Measurements from ENCODE around the gene FLVCR2. TPM values are rescaled to one million over a fixed set of nuclear protein-coding genes. Genes with fewer than 3 reads are reported as not detected.

The FLVCR2 gene
- total and polyA plus RNA-seq, 2 of the 13 experiments (the other 11 are each of a cell fraction or from before 2014, with no cell fraction given), result 9.9 to 10.5 TPM

DNA sequence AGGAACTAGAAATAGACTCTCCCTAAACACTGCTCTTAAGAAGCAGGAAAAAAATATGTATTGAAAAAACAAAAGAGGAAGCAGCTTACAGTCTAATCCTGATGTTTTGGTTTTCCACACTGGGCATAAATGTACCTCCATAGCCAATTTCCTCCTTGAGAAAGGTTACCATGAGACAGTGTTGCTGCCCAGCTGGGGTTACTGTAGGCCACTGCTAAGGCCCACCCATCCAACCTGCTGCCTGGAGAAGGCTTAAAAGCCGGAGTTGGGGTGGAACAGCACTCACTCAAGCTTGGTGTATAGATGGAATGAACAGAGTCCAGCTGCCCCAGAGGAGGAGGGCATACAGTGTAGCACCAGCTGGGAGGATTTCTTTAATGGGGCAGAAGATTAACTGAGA, 41.1 kb downstream of the FLVCR2 start (continued):
- TF ChIP-seq KMT2A (CRISPR knock-in tag; IDR thresholded peaks at IDR 0.05), result no peak
- TF ChIP-seq, protein P1, sequence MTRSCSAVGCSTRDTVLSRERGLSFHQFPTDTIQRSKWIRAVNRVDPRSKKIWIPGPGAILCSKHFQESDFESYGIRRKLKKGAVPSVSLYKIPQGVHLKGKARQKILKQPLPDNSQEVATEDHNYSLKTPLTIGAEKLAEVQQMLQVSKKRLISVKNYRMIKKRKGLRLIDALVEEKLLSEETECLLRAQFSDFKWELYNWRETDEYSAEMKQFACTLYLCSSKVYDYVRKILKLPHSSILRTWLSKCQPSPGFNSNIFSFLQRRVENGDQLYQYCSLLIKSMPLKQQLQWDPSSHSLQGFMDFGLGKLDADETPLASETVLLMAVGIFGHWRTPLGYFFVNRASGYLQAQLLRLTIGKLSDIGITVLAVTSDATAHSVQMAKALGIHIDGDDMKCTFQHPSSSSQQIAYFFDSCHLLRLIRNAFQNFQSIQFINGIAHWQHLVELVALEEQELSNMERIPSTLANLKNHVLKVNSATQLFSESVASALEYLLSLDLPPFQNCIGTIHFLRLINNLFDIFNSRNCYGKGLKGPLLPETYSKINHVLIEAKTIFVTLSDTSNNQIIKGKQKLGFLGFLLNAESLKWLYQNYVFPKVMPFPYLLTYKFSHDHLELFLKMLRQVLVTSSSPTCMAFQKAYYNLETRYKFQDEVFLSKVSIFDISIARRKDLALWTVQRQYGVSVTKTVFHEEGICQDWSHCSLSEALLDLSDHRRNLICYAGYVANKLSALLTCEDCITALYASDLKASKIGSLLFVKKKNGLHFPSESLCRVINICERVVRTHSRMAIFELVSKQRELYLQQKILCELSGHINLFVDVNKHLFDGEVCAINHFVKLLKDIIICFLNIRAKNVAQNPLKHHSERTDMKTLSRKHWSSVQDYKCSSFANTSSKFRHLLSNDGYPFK (CRISPR knock-in tag; IDR thresholded peaks at IDR 0.05; ENCODE audit: borderline replicate concordance), result no peak
- TF ChIP-seq SYNCRIP (IDR thresholded peaks at IDR 0.05; ENCODE audit: insufficient read depth, low read depth, low read length), result no peak
- no peak for TF ChIP-seq FOXA1 (IDR thresholded peaks at IDR 0.05)
- TF ChIP-seq FOXA1 (CRISPR knock-in tag; IDR thresholded peaks at IDR 0.05), result no peak
- TF ChIP-seq MYC (CRISPR knock-in tag; IDR thresholded peaks at IDR 0.05; ENCODE audit: borderline replicate concordance), result no peak
- TF ChIP-seq, protein P2, sequence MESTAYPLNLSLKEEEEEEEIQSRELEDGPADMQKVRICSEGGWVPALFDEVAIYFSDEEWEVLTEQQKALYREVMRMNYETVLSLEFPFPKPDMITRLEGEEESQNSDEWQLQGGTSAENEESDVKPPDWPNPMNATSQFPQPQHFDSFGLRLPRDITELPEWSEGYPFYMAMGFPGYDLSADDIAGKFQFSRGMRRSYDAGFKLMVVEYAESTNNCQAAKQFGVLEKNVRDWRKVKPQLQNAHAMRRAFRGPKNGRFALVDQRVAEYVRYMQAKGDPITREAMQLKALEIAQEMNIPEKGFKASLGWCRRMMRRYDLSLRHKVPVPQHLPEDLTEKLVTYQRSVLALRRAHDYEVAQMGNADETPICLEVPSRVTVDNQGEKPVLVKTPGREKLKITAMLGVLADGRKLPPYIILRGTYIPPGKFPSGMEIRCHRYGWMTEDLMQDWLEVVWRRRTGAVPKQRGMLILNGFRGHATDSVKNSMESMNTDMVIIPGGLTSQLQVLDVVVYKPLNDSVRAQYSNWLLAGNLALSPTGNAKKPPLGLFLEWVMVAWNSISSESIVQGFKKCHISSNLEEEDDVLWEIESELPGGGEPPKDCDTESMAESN (CRISPR knock-in tag; conservative IDR thresholded peaks at IDR 0.05), result no peak
- no peak for TF ChIP-seq ZNF552 (CRISPR knock-in tag; IDR thresholded peaks at IDR 0.05; ENCODE audit: borderline replicate concordance)
- no peak for TF ChIP-seq HOXA7 (CRISPR knock-in tag; IDR thresholded peaks at IDR 0.05)
- TF ChIP-seq, protein P3, sequence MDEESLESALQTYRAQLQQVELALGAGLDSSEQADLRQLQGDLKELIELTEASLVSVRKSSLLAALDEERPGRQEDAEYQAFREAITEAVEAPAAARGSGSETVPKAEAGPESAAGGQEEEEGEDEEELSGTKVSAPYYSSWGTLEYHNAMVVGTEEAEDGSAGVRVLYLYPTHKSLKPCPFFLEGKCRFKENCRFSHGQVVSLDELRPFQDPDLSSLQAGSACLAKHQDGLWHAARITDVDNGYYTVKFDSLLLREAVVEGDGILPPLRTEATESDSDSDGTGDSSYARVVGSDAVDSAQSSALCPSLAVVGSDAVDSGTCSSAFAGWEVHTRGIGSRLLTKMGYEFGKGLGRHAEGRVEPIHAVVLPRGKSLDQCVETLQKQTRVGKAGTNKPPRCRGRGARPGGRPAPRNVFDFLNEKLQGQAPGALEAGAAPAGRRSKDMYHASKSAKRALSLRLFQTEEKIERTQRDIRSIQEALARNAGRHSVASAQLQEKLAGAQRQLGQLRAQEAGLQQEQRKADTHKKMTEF (CRISPR knock-in tag; IDR thresholded peaks at IDR 0.05), result no peak
- TF ChIP-seq TBP (CRISPR knock-in tag; IDR thresholded peaks at IDR 0.05), result no peak
- no peak for TF ChIP-seq NFE2L1 (CRISPR knock-in tag; IDR thresholded peaks at IDR 0.05; ENCODE audit: borderline replicate concordance)

All from HepG2 (cell line).